K562 (cell line): ENCODE measurements around the gene KCNQ4. TPM values are rescaled to one million over a fixed set of nuclear protein-coding genes. Genes with fewer than 3 reads are reported as not detected.

Experiments
- ATAC-seq: fragments of 200-7000 bp; cut with Tn5 transposase; 3 replicates; pipeline ENCODE4 v1.9.1; 2020; ENCODE audit warnings: moderate library complexity
- BruUV-seq: library from RNA; stranded (reverse); fragments of 400-500 nt; replicated peaks from 2 replicates; lab custom pipeline; 2021; lab: Mats Ljungman, UMichigan
- CTCF ChIA-PET: fragments of 300-600 bp; formaldehyde crosslinking; extraction: SDS; loops from one replicate; lab custom pipeline; 2021; ENCODE audit warnings: low intra/inter-chr PET ratio; lab: Yijun Ruan, JAX
- POLR2A ChIA-PET: fragments of 300-600, 350-650 bp; sonication (Branson Sonifier 250); formaldehyde crosslinking; extraction: SDS; loops from one replicate; lab custom pipeline; 2021; ENCODE audit warnings: antibody characterized with exemption, inconsistent platforms; lab: Yijun Ruan, JAX
- DNase-seq, 4 experiments: peaks; one replicate each; pipeline versions ENCODE4 v3.0.0 to v3.0.0-alpha.2; 2011 to 2018; ENCODE audit warnings: low spot score in 3 of 4, mixed read lengths in 3 of 4; ENCODE audit errors: extremely low read depth in 1 of 4
- FAIRE-seq: peaks from 2 replicates; lab custom pipeline; 2011; peaks lifted over from hg19 to GRCh38; lab: Jason Lieb, UNC
- H2AFZ ChIP-seq: 2 replicates; pipeline ENCODE4 v1.6.0; 2011; ENCODE audit warnings: low read depth, low read length, control low read depth, inconsistent platforms
- H3K27ac ChIP-seq: fragments of 200-600 bp; 3 replicates; pipeline ENCODE4 v1.8.0; 2011; ENCODE audit warnings: low read depth, mild to moderate bottlenecking, control low read depth, inconsistent platforms, low read length, moderate library complexity, mixed read lengths; ENCODE audit errors: extremely low read depth
- H3K27me3 ChIP-seq, 2 experiments: fragments of 300-600 bp in 1 of 2; 2 replicates in 1 of 2; 3 replicates in 1 of 2; pipeline versions ENCODE4 v1.6.0 to v1.8.0; 2011; ENCODE audit warnings: inconsistent platforms in 2 of 2, low read length in 2 of 2, mild to moderate bottlenecking in 1 of 2, mixed read lengths in 1 of 2, moderate library complexity in 1 of 2; ENCODE audit not compliant: control insufficient read depth in 2 of 2, insufficient read depth in 2 of 2
- H3K36me3 ChIP-seq: fragments of 300-600 bp; 3 replicates; pipeline ENCODE4 v1.8.0; 2011; ENCODE audit warnings: mild to moderate bottlenecking, low read length, inconsistent platforms; ENCODE audit not compliant: control insufficient read depth, insufficient read depth
- H3K4me1 ChIP-seq, 2 experiments: fragments of 200-600 bp in 1 of 2; replicated peaks in 1 of 2; 2 replicates in 1 of 2; 3 replicates in 1 of 2; pipeline versions ENCODE4 v1.5.1 to v1.8.0; 2011; ENCODE audit warnings: inconsistent platforms in 2 of 2, low read length in 2 of 2, mild to moderate bottlenecking in 1 of 2, mixed read lengths in 1 of 2, moderate library complexity in 1 of 2; ENCODE audit not compliant: control insufficient read depth in 2 of 2, insufficient read depth in 2 of 2
- H3K4me2 ChIP-seq: 2 replicates; pipeline ENCODE4 v1.6.1; 2011; ENCODE audit warnings: low read length, control low read depth, inconsistent platforms, mixed read lengths; ENCODE audit not compliant: insufficient read depth
- H3K4me3 ChIP-seq: fragments of 200-600 bp; sonication (generic), shearing (Covaris generic); 2 replicates; pipeline ENCODE4 v1.5.1; 2016; ENCODE audit warnings: control low read depth, inconsistent platforms
- H3K79me2 ChIP-seq: fragments of 200-600 bp; 3 replicates; pipeline ENCODE4 v1.8.0; 2011; ENCODE audit warnings: low read length, inconsistent platforms; ENCODE audit not compliant: control insufficient read depth, insufficient read depth
- H3K9ac ChIP-seq, 2 experiments: 2 replicates each; pipeline versions ENCODE4 v1.6.0 to v1.6.1; 2011; ENCODE audit warnings: low read depth in 2 of 2, low read length in 2 of 2, control low read depth in 1 of 2, inconsistent platforms in 1 of 2, mild to moderate bottlenecking in 1 of 2, mixed read lengths in 1 of 2; ENCODE audit not compliant: insufficient read depth in 1 of 2
- H3K9me1 ChIP-seq: one replicate; pipeline ENCODE4 v1.6.0; 2011; ENCODE audit warnings: inconsistent platforms, mild to moderate bottlenecking, low read length, moderate library complexity; ENCODE audit not compliant: control insufficient read depth, insufficient read depth
- H3K9me3 ChIP-seq: replicated peaks from 2 replicates; pipeline ENCODE4 v1.5.1; 2011; ENCODE audit warnings: low read depth, low read length, inconsistent platforms; ENCODE audit not compliant: control insufficient read depth, insufficient read depth
- H4K20me1 ChIP-seq: replicated peaks from 2 replicates; pipeline ENCODE4 v1.6.1; 2011; ENCODE audit warnings: low read length, inconsistent platforms, mixed read lengths; ENCODE audit not compliant: control insufficient read depth, insufficient read depth
- ARHGAP35 ChIP-seq: fragments of 450-650 bp; IDR thresholded peaks from 2 replicates; pipeline ENCODE4 v1.6.1; 2018; ENCODE audit not compliant: partially characterized antibody
- ATF4 ChIP-seq: fragments of 450-650 bp; formaldehyde crosslinking; IDR thresholded peaks from 2 replicates; pipeline ENCODE4 v1.4.0; 2022; ENCODE audit warnings: mild to moderate bottlenecking, moderate library complexity
- HLTF ChIP-seq: fragments of 450-650 bp; IDR thresholded peaks from 2 replicates; pipeline ENCODE4 v1.6.1; 2016
- NFRKB ChIP-seq: fragments of 450-650 bp; IDR thresholded peaks from 2 replicates; pipeline ENCODE4 v1.6.1; 2016; ENCODE audit warnings: low read depth
- RREB1 ChIP-seq: fragments of 250-450 bp; sonication (Bioruptor Pico); IDR thresholded peaks from 2 replicates; pipeline ENCODE4 v1.4.0; 2020
- ZNF134 ChIP-seq: fragments of 250-450 bp; sonication (Bioruptor Pico); conservative IDR thresholded peaks from 2 replicates; pipeline ENCODE4 v1.4.0; 2020
- ZNF23 ChIP-seq: fragments of 250-450 bp; sonication (Bioruptor Pico); IDR thresholded peaks from 2 replicates; pipeline ENCODE4 v1.4.0; 2020; ENCODE audit warnings: mild to moderate bottlenecking
- WGBS: fragments of 100-300 bp; shearing (Covaris generic); methylation state at CpG from one replicate; pipeline ENCODE4 v1.1.6; 2016; ENCODE audit warnings: low coverage, mixed read lengths; ENCODE audit not compliant: insufficient coverage; ENCODE audit errors: missing lambda C conversion rate; 5-methylcytosine and 5-hydroxymethylcytosine counted together
- in situ Hi-C: fragments of 300-500 bp; cut with MboI; formaldehyde crosslinking; loops from 4 replicates; pipeline ENCODE4 v1.15.0; 2018; ENCODE audit warnings: inconsistent platforms, mixed read lengths
- intact Hi-C: fragments of 100-400 bp; cut with micrococcal nuclease; formaldehyde crosslinking; loops from 2 replicates; pipeline ENCODE4 v1.14.2; 2022
- polyA plus RNA-seq, 8 experiments: library from polyadenylated mRNA; depleted of rRNA in 4 of 8; stranded (reverse) in 5 of 8; unstranded in 3 of 8; fragments of >200 nt; fragmentation: Nextera tagmentation in 2 of 8; fragmentation: Illumina TruSeq in 1 of 8; extraction: Ambion mirVana in 2 of 8; extraction: Trizol in 1 of 8; gene quantifications; 2 replicates each; pipeline versions ENCODE4 v1.2.1 to v1.2.3, GENCODE V29; 2011 to 2014; ENCODE audit warnings: inconsistent platforms in 1 of 8, missing spikeins in 1 of 8
- total RNA-seq, 7 experiments: library from RNA; depleted of rRNA in 6 of 7; stranded (reverse); fragments of >200 nt in 6 of 7; fragmentation: Illumina TruSeq in 2 of 7; extraction: Trizol in 2 of 7; gene quantifications; 2 replicates each; pipeline versions ENCODE4 v1.2.1 to v1.2.3, GENCODE V29; 2011 to 2021; ENCODE audit warnings: low replicate concordance in 1 of 7

The KCNQ4 gene
- total and polyA plus RNA-seq, 9 of the 15 experiments (the other 6 are each of a cell fraction or from before 2014, with no cell fraction given) = 0.07 to 4.1 (median 0.79) TPM

GRCh38 chr1:40857737-40858136 lies 74.2 kb downstream of the KCNQ4 start:
- Histone ChIP-seq H3K79me2 (no peaks in the 10 kb centered on the region), H3K4me3 (no peak overlapping the region), H4K20me1 (no peaks in the 10 kb centered on the region), H3K9me3 (no peaks in the 10 kb centered on the region), H2AFZ (no peak overlapping the region), H3K27ac (no peak overlapping the region), H3K4me2 (no peak overlapping the region), H3K9ac (no peak overlapping the region), H3K27me3 (peaks cover 0 to 2% of the 10 kb centered on the region in 2 experiments; a peak in 1 of 5 replicates), H3K4me1 (peaks cover 3 to 20% of the 10 kb centered on the region in 2 experiments; a peak in 4 of 5 replicates), H3K36me3 (no peaks in the 10 kb centered on the region), H3K9me1 (no peaks in the 10 kb centered on the region)
- in situ Hi-C loops (loop anchor here (5.0 kb wide), 1 partner anchor 95 kb away; no protein-coding TSS in a partner anchor), intact Hi-C loops (no loop called here)
- WGBS = 63% methylated on average over 2 of the region's 2 CpGs
- FAIRE-seq = peak; percentile 63
- TF ChIP-seq ATF4 (CRISPR knock-in tag) = no peak
- no peak for TF ChIP-seq ZNF23
- no peak for TF ChIP-seq RREB1 (CRISPR knock-in tag)
- TF ChIP-seq ZNF134 (CRISPR knock-in tag) = no peak
- TF ChIP-seq NFRKB = no peak
- no peak for TF ChIP-seq HLTF
- no peak for TF ChIP-seq ARHGAP35
- no peak for ATAC-seq
- DNase-seq = no peak
- POLR2A ChIA-PET = interaction anchor here (0.8 to 1.9 kb wide), 3 partner anchors 13 to 133 kb away, joined by 3 to 5 read pairs (median 4); no protein-coding TSS in a partner anchor
- no TSS peak for BruUV-seq
- CTCF ChIA-PET = no interaction called here
